GM19193 (cell line): ENCODE data around the gene HDAC10.

Experiments used
- POLR2A ChIP-seq: IDR thresholded peaks from 4 replicates; pipeline ENCODE4 v1.6.1; 2011; ENCODE audit not compliant: insufficient read depth, insufficient read length; ENCODE audit errors: extremely low read depth

Gene HDAC10

DNA sequence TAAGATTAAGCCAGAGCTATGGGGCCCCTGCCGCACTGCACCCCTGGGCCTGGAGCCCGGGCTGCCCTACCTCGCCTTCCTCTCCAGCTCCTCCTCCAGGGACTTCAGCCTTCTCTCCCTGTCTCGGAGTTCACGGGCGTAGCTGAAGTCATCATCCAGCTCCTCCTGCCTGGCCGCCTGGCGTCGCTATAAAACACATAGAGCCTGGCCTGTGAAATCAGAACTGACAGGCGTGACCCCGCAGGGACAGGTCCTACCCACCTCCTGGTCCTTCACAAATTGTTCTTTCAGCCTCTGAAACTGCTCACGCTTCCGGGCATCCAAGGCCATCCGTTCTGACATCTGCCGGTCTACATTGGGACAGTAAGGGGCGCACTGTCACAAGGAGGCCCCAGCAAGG is 27.0 kb downstream of the HDAC10 start:
- no peak for TF ChIP-seq POLR2A

- TF ChIP-seq POLR2A, result no peak
Measured at GRCh38 chr22:50222508-50222907, 28.6 kb downstream of the HDAC10 start.

DNA sequence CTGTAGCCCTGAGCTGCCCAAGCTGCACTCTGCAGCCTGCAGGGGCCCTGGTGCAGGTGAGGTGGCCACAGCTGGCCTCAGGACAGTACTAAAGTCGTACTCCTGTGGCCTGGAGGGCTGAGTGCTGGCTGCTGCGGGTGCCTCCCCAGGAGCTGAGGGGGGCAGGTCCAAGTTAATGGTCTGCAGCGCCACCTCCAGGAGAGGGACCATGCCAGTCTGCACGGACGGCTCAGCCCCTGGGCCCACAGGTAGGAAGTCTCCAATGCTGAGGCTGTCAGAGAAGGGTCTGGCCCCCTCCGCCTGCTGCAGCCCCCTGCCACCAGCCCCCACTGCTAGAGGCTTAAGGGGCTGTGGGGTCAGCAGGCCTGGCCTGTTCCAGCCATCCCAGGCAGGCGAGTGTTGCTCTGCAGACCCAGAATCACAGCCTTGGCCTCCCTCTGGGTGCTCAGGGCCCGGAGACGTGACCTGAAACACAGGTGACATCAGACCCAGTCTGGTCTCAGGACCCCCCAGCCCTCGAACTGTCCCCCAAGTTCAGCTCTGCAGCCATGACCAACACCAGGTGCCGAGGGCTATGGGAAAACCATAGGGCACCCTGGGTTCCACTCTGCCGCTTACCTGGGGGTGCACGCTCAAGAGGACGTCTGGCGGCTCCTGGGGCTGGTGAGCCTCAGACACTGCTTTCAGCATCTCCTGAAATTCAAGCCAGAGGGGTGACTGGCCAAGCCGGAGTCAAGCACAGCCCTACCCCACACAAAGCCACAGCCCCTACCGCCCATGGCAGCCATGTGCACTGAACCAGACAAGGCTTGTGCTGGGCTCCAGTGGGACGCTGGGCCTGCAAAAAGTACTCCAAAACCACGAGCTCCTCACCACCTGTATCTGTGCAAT is 29.4 kb downstream of the HDAC10 start:
- no peak for TF ChIP-seq POLR2A

GRCh38 chr22:50220603-50221409 is 30.3 kb downstream of the HDAC10 start:
- no peak for TF ChIP-seq POLR2A

DNA sequence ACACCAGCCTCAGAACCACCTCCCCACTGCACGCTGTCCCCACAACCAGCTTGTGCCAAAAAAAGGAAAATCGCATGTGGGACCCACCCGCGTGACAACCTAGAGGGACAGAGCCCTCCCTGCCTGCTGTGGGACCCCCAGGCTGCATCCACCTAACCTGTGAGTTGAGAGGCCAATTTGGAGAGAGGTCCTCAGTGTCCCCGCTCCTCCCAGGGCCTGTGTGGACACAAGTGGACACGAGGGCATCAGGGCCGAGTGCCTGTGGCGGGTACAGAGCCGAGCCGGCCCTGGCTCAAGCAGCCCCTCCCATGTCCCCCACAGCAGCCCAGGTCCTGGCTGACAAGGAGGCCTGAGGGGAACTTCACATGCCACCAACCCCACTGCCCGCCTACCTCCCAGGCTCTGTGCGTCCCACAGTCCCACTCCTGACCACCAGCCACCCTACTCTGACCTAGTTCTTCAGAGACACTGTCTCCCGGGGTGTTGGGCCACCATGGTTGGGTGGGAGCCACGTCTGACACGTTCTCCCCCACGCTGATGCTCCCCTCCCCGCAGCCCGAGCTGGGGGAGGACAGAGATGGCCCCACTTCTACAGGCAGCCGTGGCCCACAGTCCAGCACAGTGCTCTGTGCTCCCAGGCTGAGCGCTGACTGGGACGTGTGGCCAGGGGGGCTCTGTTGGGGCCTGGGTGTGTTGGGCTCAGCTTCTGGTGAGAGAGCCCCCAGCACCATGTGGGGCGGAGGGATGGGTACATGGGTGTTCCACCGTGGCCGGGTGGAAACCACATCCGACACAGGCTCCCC is 31.1 kb downstream of the HDAC10 start:
- TF ChIP-seq POLR2A, result no peak

GRCh38 chr22:50218996-50219727 is 31.9 kb downstream of the HDAC10 start:
- no peak for TF ChIP-seq POLR2A

GRCh38 chr22:50218153-50218995 is 32.7 kb downstream of the HDAC10 start:
- TF ChIP-seq POLR2A, result no peak

DNA sequence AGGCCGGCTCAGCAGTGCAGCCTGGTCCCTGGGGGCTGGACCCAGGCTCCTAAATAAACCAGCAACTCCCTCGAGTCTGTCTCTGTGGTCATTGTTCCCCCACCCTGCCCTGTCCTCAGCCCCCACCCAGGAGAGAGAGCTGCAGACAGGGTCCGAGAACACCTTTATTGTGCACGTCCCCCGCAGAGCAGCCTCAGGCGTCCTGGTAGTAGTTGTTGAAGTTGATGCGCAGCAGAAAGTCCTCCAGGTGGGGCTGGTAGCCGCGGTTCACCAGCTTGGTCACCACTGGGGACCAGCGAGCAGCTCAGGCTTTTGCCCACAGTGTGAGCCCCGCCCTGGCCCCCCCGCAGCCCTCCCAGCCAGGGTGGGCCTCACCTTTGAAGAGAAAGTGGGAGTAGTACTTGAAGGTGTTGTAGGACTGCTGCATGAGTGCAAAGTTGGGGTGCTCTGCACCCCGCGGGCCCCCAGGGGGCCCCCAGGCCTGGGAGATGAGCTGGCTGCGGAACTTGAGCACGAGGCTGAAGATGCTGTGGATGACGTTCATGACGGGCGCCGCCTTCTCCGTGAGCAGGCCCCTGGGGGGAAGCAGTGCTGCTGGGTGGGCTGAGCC is 33.4 kb downstream of the HDAC10 start:
- no peak for TF ChIP-seq POLR2A

DNA sequence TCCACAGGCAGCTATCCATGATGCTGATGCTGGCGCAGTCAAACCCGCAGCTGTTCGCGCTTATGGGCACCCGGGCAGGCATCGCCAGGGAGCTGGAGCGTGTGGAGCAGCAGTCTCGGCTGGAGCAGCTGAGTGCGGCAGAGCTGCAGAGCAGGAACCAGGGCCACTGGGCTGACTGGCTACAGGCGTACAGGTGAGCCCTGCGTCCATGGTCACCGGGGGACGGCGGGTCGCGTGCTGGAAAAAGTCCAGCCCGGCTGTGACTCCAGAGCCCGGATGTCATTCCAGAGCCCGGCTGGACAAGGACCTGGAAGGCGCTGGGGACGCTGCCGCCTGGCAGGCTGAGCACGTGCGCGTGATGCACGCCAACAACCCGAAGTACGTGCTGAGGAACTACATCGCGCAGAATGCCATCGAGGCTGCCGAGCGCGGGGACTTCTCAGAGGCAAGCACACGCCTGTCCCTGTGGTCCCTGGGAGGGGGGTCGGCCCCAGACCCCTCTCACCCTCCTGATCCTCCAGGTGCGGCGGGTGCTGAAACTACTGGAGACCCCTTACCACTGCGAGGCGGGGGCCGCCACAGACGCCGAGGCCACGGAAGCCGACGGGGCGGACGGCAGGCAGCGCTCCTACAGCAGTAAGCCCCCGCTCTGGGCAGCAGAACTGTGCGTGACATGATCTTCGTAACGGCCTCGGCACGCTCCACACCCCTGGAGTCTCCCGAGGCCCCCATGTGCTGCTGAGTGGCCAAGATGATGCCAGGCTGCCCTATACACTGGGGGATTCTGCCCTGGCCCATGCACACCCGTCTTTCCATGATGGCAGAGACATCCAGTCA is 34.2 kb downstream of the HDAC10 start:
- no peak for TF ChIP-seq POLR2A

DNA sequence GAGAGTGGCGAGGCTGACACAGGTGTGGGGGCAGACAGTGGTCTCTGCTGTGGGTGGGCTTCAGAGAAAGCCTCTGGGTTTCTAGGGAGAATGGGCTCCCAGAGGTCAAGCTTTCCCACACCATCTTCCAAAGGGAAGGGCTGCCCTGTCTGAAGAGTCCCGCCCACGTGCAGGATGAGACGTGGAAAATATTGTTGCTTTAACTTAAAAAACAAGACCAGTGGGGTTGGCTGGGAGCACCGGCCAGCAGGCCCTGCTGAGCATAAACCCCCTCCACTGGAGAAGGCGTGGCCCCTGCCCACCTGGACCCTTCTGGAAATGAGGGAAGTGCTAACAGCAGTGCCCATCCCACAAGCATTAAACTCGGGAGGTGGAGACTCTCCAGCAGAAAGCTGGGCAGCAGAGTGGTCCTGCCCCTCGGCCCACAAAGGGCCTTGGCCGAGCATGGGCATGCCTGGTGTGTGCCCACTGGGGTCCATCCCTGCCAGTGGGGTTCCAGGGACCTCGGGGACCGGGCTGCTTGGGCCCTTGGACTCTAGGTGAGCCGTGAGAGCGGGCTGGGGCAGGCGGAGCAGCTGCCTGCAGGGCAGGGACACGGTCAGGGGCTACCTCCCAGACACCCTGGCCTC is 34.9 kb downstream of the HDAC10 start:
- no peak for TF ChIP-seq POLR2A

- no peak for TF ChIP-seq POLR2A
Measured at GRCh38 chr22:50215297-50216054, 35.6 kb downstream of the HDAC10 start.
